Transverse colon (tissue), 4 donors: ENCODE measurements around the gene ARL16. TPM values are rescaled to one million over a fixed set of nuclear protein-coding genes. Genes with fewer than 3 reads are reported as not detected.

Experiments
- DNase-seq: peaks from one replicate; pipeline ENCODE4 v3.0.0-alpha.2; 2019
- H3K27ac ChIP-seq, 4 donors: fragments of 200-600 bp; sonication (generic); 2 replicates each; pipeline ENCODE4 v1.5.1; 2016 to 2018; ENCODE audit warnings: inconsistent platforms in 4 of 4
- H3K27me3 ChIP-seq: fragments of 200-600 bp; sonication (generic); 2 replicates; pipeline ENCODE4 v1.5.1; 2017; ENCODE audit warnings: inconsistent platforms
- H3K36me3 ChIP-seq, 4 donors: fragments of 200-600 bp; sonication (generic); 2 replicates each; pipeline ENCODE4 v1.5.1; 2017 to 2019; ENCODE audit warnings: inconsistent platforms in 4 of 4
- H3K4me1 ChIP-seq, 4 donors: fragments of 200-600 bp; sonication (generic); 2 replicates each; pipeline ENCODE4 v1.5.1; 2017 to 2020; ENCODE audit warnings: inconsistent platforms in 4 of 4
- H3K4me3 ChIP-seq, 4 donors: fragments of 200-600 bp; sonication (generic); 1 replicate in 1 of 4; 2 replicates in 3 of 4; pipeline versions ENCODE4 v1.5.1 to v1.6.1; 2017 to 2019; ENCODE audit warnings: inconsistent platforms in 4 of 4
- H3K9me3 ChIP-seq, 2 donors: fragments of 200-600 bp; sonication (generic); 2 replicates each; pipeline ENCODE4 v1.5.1; 2017 to 2019; ENCODE audit warnings: inconsistent platforms in 2 of 2
- EP300 ChIP-seq: sonication (generic); formaldehyde crosslinking; IDR thresholded peaks from one replicate; pipeline ENCODE4 v1.6.1; 2017; ENCODE audit warnings: antibody characterized with exemption, low read depth
- POLR2A ChIP-seq: fragments of 450-650 bp; IDR thresholded peaks from one replicate; pipeline ENCODE4 v1.6.1; 2016; ENCODE audit warnings: antibody characterized with exemption, mild to moderate bottlenecking, moderate library complexity
- POLR2AphosphoS5 ChIP-seq, 3 donors: sonication (generic); formaldehyde crosslinking; IDR thresholded peaks; one replicate each; pipeline ENCODE4 v1.6.1; 2016; ENCODE audit warnings: antibody characterized with exemption in 3 of 3
- WGBS, 2 donors: methylation state at CpG; one replicate each; pipeline ENCODE4 v1.1.5; 2018; ENCODE audit warnings: low coverage in 1 of 2; 5-methylcytosine and 5-hydroxymethylcytosine counted together
- in situ Hi-C, 4 donors: fragments of 200-750 bp; cut with MboI; loops; one replicate each; pipeline versions ENCODE4 v1.15.0 to v1.15.1; 2017; ENCODE audit warnings: low sequenced_read_pairs in 3 of 4, low pct_ligation_motif_present in 1 of 4, low pct_unique_long_range_greater_than_20kb in 1 of 4
- intact Hi-C: fragments of 100-400 bp; cut with DNase I; formaldehyde crosslinking; loops from one replicate; pipeline ENCODE4 v1.15.1; 2023; ENCODE audit warnings: low total_unique reads
- total RNA-seq, 4 donors: library from RNA; depleted of rRNA; stranded (reverse); fragments of >200 nt; gene quantifications; one replicate each; pipeline ENCODE4 v1.1.0, GENCODE V29; 2016
- TF ChIP-seq, protein P1 (sequence below), 5 experiments: fragments of 200-600 bp in 3 of 5; fragments of 450-650 bp in 2 of 5; sonication (generic) in 3 of 5; IDR thresholded peaks; 1 replicate in 2 of 5; 2 replicates in 3 of 5; pipeline ENCODE4 v1.5.1; 2016 to 2017; ENCODE audit warnings: antibody characterized with exemption in 5 of 5, inconsistent platforms in 3 of 5, mild to moderate bottlenecking in 2 of 5, moderate library complexity in 1 of 5

Gene ARL16
- total RNA-seq, 4 donors from 2014 or later, result 16.3 to 52.0 (median 33.1) TPM

DNA sequence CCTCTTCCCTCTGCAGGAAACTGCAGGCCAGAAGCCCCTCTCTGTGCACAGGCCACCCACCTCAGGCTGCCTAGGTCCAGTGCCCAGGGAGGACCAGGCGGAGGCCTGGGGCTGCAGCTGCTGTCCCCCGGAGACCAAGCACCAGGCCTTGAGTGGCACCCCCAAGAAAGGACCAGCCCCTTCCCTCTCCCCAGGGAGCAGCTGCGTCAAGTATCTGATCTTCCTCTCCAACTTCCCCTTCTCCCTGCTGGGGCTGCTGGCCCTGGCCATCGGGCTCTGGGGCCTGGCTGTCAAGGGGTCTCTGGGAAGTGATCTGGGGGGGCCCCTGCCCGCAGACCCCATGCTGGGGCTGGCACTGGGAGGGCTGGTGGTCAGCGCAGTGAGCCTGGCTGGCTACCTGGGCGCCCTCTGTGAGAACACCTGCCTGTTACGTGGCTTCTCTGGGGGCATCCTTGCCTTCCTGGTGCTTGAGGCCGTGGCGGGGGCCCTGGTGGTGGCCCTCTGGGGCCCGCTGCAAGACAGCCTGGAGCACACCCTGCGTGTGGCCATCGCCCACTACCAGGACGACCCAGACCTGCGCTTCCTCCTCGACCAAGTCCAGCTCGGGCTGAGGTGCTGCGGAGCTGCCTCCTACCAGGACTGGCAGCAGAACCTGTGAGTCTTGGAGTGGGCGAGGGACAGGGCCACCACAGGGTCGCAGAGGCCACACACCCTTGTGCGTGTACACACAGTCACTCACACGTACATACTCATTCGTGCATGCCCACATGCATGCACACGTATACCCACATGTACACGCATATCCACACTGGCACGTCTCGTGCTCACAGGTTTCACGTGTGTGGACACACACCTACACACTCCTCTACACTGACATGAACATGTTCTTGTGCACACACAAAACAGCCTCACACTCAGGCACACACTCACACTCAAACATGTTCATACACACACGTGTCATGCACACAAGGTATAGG lies 38.3 kb downstream of the ARL16 start:
- in situ Hi-C loops, result no loop called here
- WGBS, 2 donors, result 87 to 90% methylated on average over 2 to 28 of the region's 29 CpGs

DNA sequence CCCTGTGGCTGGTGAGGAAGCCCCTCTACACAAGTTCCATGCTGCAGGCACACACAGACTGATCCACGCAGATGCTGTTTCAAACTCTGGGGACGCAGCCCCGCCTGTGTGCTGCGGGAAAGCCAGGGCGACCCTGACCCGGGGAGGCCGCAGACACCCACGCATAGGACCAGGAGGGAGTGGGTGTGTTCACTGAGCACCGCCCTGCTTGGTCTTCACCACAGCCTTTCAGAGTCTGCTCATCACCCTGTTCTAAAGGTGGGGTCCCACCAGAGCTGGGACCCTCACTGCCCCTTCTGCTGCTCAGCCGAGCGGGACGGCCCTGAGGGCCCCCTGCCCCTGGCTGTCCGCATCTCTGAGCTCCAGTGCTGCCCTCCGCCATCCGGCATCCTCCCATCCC lies 39.1 kb downstream of the ARL16 start:
- peaks cover 0 to 4% of the 10 kb centered on the region in 2 donors for H3K9me3 ChIP-seq
- TF ChIP-seq POLR2A (no peak), POLR2AphosphoS5 (IDR thresholded peaks at IDR 0.05) (no peak), EP300 (no peak)
- TF ChIP-seq, protein P1, sequence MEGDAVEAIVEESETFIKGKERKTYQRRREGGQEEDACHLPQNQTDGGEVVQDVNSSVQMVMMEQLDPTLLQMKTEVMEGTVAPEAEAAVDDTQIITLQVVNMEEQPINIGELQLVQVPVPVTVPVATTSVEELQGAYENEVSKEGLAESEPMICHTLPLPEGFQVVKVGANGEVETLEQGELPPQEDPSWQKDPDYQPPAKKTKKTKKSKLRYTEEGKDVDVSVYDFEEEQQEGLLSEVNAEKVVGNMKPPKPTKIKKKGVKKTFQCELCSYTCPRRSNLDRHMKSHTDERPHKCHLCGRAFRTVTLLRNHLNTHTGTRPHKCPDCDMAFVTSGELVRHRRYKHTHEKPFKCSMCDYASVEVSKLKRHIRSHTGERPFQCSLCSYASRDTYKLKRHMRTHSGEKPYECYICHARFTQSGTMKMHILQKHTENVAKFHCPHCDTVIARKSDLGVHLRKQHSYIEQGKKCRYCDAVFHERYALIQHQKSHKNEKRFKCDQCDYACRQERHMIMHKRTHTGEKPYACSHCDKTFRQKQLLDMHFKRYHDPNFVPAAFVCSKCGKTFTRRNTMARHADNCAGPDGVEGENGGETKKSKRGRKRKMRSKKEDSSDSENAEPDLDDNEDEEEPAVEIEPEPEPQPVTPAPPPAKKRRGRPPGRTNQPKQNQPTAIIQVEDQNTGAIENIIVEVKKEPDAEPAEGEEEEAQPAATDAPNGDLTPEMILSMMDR (IDR thresholded peaks at IDR 0.05), result no peak
- peaks cover 27% of the 10 kb centered on the region for H3K27me3 ChIP-seq
- intact Hi-C loops (no loop called here), in situ Hi-C loops (no loop called here)
- no peaks in the 10 kb centered on the region for H3K4me1 ChIP-seq
- no peak overlapping the region for H3K4me3 ChIP-seq
- H3K36me3 ChIP-seq, result no peaks in the 10 kb centered on the region
- no peak overlapping the region for H3K27ac ChIP-seq
- 92 to 100% methylated on average over 1 to 15 of the region's 15 CpGs for WGBS, 2 donors
- no peak for DNase-seq

More for the DNA sequence above, 38.3 kb downstream of the ARL16 start:
- H3K4me3 ChIP-seq, result no peak overlapping the region
- H3K27ac ChIP-seq, result no peak overlapping the region
- DNase-seq, result no peak
- H3K27me3 ChIP-seq, result peaks cover 34% of the 10 kb centered on the region
- TF ChIP-seq, protein P1 (IDR thresholded peaks at IDR 0.05), result no peak
- no peak for TF ChIP-seq POLR2AphosphoS5 (IDR thresholded peaks at IDR 0.05)
- TF ChIP-seq EP300, result no peak
- no peak for TF ChIP-seq POLR2A
- peaks cover 0 to 4% of the 10 kb centered on the region in 2 donors for H3K9me3 ChIP-seq
- H3K4me1 ChIP-seq, result no peaks in the 10 kb centered on the region
- intact Hi-C loops, result no loop called here
- H3K36me3 ChIP-seq, result no peaks in the 10 kb centered on the region

DNA sequence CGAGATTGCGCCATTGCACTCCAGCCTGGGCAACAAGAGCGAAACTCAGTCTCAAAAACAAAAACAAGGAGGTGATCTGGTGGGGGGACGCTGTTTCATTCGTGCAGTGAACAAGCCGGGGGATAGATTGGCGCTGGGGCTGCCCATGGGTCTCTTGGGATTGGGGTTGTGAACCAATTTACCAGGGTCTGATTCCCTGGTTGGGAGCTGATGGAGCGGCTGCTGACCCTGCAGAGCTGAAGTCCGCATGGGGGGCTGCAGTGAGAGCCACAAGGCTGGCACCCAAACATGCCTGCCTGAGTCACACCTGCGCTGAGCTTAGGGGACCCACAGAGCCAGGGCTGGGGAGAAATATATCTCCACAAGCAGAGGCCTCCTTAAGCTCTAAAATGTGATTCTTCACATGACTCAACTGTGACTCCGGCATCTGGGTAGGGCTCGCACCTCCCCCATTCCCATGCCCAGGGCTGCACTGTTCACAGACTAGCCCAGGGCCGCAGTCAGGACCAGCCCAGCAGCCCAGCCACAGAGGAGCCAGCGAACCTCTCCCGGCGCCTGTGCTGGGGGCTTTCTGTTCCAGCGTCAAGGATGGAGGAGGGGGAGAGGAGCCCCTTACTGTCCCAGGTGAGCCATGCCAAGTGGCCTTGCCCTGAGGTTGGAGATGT lies 41.6 kb downstream of the ARL16 start:
- in situ Hi-C loops, result no loop called here
- peaks cover 1% of the 10 kb centered on the region for H3K27me3 ChIP-seq
- WGBS, 2 donors, result 87 to 93% methylated on average over 6 to 16 of the region's 17 CpGs
- no peak for DNase-seq
- H3K27ac ChIP-seq, result no peak overlapping the region
- intact Hi-C loops, result no loop called here
- TF ChIP-seq, protein P1 (IDR thresholded peaks at IDR 0.05), result no peak
- TF ChIP-seq EP300 (no peak), POLR2A (no peak), POLR2AphosphoS5 (IDR thresholded peaks at IDR 0.05) (no peak)
- H3K4me1 ChIP-seq, result peaks cover 0 to 6% (median 2%) of the 10 kb centered on the region in 4 donors
- no peak overlapping the region for H3K4me3 ChIP-seq
- H3K9me3 ChIP-seq, result no peaks in the 10 kb centered on the region
- no peaks in the 10 kb centered on the region for H3K36me3 ChIP-seq

DNA sequence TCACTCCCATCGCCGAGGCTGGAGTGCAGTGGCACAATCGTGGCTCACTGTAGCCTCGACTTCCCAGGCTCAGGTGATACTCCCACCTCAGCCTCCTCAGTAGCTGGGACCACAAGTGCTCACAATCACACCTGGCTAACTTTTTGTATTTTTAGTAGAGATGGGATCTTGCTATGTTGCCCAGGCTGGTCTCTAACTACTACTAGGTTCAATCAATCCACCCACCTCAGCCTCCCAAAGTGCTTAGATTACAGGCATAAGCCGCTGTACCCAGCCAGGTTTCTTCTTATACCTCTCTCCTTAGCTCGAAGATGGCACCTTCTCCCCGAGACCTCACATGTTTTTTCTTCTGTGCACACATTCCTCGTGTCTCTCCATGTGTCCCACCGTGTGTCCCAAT lies 43.6 kb downstream of the ARL16 start:
- no peaks in the 10 kb centered on the region for H3K27me3 ChIP-seq
- H3K36me3 ChIP-seq, result no peaks in the 10 kb centered on the region
- in situ Hi-C loops, result no loop called here
- no peaks in the 10 kb centered on the region for H3K9me3 ChIP-seq
- intact Hi-C loops, result no loop called here
- TF ChIP-seq, protein P1 (IDR thresholded peaks at IDR 0.05), result no peak
- TF ChIP-seq POLR2AphosphoS5 (IDR thresholded peaks at IDR 0.05), result no peak
- TF ChIP-seq POLR2A, result no peak
- TF ChIP-seq EP300, result no peak
- no peak overlapping the region for H3K4me3 ChIP-seq
- H3K4me1 ChIP-seq, result peaks cover 10 to 18% (median 12%) of the 10 kb centered on the region in 4 donors
- 88 to 94% methylated on average over 4 to 9 of the region's 9 CpGs for WGBS, 2 donors
- no peak for DNase-seq
- no peak overlapping the region for H3K27ac ChIP-seq
